Nephron (organoid): ENCODE measurements around the gene PACS1.

Source experiments
- H3K27ac Mint-ChIP-seq, 3 experiments: 2 replicates each; pipeline ENCODE4 v1.8.0; 2020; ENCODE audit warnings: mixed read lengths in 3 of 3, mild to moderate bottlenecking in 2 of 3, moderate library complexity in 1 of 3
- H3K27me3 Mint-ChIP-seq: 2 replicates; pipeline ENCODE4 v1.8.0; 2021; ENCODE audit warnings: low read depth, mild to moderate bottlenecking, moderate library complexity, mixed read lengths
- H3K36me3 Mint-ChIP-seq: 2 replicates; pipeline ENCODE4 v1.8.0; 2020; ENCODE audit warnings: low read depth, mixed read lengths
- H3K4me1 Mint-ChIP-seq: 2 replicates; pipeline ENCODE4 v1.8.0; 2020; ENCODE audit warnings: mixed read lengths
- H3K4me3 Mint-ChIP-seq, 3 experiments: 2 replicates each; pipeline ENCODE4 v1.8.0; 2020; ENCODE audit warnings: mild to moderate bottlenecking in 3 of 3, mixed read lengths in 3 of 3, moderate library complexity in 2 of 3
- H3K9me3 Mint-ChIP-seq: 2 replicates; pipeline ENCODE4 v1.8.0; 2020; ENCODE audit warnings: mixed read lengths
- CTCF ChIP-seq, 3 experiments: fragments of 200-600 bp; sonication (generic); IDR thresholded peaks; one replicate each; pipeline ENCODE4 v1.5.0; 2021; ENCODE audit warnings: antibody characterized with exemption in 3 of 3; ENCODE audit not compliant: unreplicated experiment in 3 of 3

The PACS1 gene

GRCh38 chr11:66293352-66293751, 223.3 kb downstream of the PACS1 start:
- Mint-ChIP-seq H3K4me3 (peak overlapping the region; percentile 27 to 56 (median 48)), H3K27ac (no peak overlapping the region), H3K27me3 (peaks cover 74% of the 10 kb centered on the region), H3K36me3 (no peaks in the 10 kb centered on the region), H3K4me1 (peaks cover 16% of the 10 kb centered on the region), H3K9me3 (no peaks in the 10 kb centered on the region)
- TF ChIP-seq CTCF (IDR thresholded peaks at IDR 0.05; ENCODE audit: unreplicated experiment in 3 of 3): no peak

GRCh38 chr11:66293777-66294625, 223.9 kb downstream of the PACS1 start:
- Mint-ChIP-seq H3K9me3 (no peaks in the 10 kb centered on the region), H3K4me3 (peak overlapping the region in 1 of 3 experiments; percentile 48), H3K4me1 (peaks cover 15% of the 10 kb centered on the region), H3K27ac (no peak overlapping the region), H3K36me3 (no peaks in the 10 kb centered on the region), H3K27me3 (peaks cover 75% of the 10 kb centered on the region)
- TF ChIP-seq CTCF (IDR thresholded peaks at IDR 0.05; ENCODE audit: unreplicated experiment in 3 of 3): no peak
